Measurements from ENCODE around the gene PCK2.
A peak's percentile ranks its signal among the peaks of the same experiment; 100 is the strongest.

Gene PCK2

GRCh38 chr14:24074625-24075484, 19.3 kb upstream of the PCK2 start:
- no peak for DNase-seq (ENCODE audit: low read depth in 2 of 2, low spot score in 1 of 2)

- DNase-seq (ENCODE audit: low read depth in 2 of 2, low spot score in 1 of 2) = no peak
These were observed 18.4 kb upstream of the PCK2 start for GRCh38 chr14:24075485-24076301.

DNA sequence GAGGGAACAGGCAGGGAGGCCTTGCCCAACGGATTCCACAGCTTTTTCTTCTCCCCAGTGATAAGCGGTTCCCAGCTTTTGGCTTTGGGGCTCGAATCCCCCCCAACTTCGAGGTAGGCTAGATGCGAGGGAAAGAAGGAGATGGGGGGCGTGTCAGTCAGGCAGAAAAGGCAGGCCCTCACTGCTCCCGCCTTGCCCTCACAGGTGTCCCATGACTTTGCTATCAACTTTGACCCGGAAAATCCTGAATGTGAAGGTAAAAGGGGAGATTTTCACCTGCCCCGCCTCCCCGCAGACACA, 17.9 kb upstream of the PCK2 start:
- no peak for DNase-seq (ENCODE audit: low read depth in 2 of 2, low spot score in 1 of 2)

GRCh38 chr14:24077086-24077485, 17.0 kb upstream of the PCK2 start:
- DNase-seq (ENCODE audit: low read depth in 2 of 2, low spot score in 1 of 2) = no peak

DNA sequence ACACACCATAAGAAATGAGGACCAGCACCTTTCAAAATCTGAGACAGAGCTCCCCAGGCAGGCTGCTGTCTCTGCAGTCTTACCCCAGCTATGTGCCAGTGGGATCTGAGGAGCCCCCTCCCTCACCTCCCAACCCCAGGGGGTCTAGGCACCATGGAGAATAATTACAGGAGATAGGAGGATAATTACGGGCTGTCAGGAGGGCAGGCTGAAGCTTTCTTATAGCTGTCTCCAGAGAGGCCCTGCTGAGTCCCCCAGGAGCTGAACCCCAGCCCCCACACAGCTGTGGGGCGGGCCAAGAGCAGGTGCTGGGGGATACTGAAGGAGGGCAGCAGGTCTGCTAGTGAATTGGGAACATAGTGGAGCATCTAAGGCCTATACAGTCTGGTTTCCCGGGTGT, 16.0 kb upstream of the PCK2 start:
- no peak for DNase-seq (ENCODE audit: low read depth in 2 of 2, low spot score in 1 of 2)

GRCh38 chr14:24079491-24080141, 14.5 kb upstream of the PCK2 start:
- no peak for DNase-seq (ENCODE audit: low read depth in 2 of 2, low spot score in 1 of 2)

DNA sequence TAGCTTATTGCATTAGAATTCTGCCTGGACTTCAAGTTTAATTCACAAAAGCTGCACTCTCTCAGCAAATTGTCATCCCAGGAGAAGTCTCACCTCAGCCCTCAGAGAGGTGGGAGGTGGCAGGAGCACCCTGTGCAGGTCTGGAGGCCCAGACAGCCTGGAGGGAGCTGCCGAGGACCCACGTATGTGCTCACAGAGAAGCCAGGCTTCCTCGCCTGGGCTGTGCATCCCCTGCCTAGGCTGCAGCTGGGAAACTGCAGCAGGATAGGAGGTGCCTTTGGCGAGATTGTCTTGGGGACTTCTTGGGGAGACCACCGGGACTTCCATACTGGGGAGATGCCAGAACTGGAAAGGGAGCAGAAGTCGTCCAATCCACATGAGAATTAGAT, 14.0 kb upstream of the PCK2 start:
- no peak for DNase-seq (ENCODE audit: low read depth in 2 of 2, low spot score in 1 of 2)

GRCh38 chr14:24080888-24081738, 13.0 kb upstream of the PCK2 start:
- DNase-seq (ENCODE audit: low read depth in 2 of 2, low spot score in 1 of 2) = peak; percentile 31 to 32

- DNase-seq (ENCODE audit: low read depth in 2 of 2, low spot score in 1 of 2) = no peak
These were observed 12.3 kb upstream of the PCK2 start for GRCh38 chr14:24081739-24082211.

GRCh38 chr14:24082411-24083080, 11.6 kb upstream of the PCK2 start:
- no peak for DNase-seq (ENCODE audit: low read depth in 2 of 2, low spot score in 1 of 2)

- DNase-seq (ENCODE audit: low read depth in 2 of 2, low spot score in 1 of 2) = no peak
These were observed 10.6 kb upstream of the PCK2 start for GRCh38 chr14:24083462-24083861.

- DNase-seq (ENCODE audit: low read depth in 2 of 2, low spot score in 1 of 2) = no peak
These were observed 9.7 kb upstream of the PCK2 start for GRCh38 chr14:24084440-24084839.

- DNase-seq (ENCODE audit: low read depth in 2 of 2, low spot score in 1 of 2) = no peak
These were observed 8.9 kb upstream of the PCK2 start for GRCh38 chr14:24085215-24085614.

GRCh38 chr14:24086193-24086955, 7.7 kb upstream of the PCK2 start:
- DNase-seq (ENCODE audit: low read depth in 2 of 2, low spot score in 1 of 2) = no peak

DNA sequence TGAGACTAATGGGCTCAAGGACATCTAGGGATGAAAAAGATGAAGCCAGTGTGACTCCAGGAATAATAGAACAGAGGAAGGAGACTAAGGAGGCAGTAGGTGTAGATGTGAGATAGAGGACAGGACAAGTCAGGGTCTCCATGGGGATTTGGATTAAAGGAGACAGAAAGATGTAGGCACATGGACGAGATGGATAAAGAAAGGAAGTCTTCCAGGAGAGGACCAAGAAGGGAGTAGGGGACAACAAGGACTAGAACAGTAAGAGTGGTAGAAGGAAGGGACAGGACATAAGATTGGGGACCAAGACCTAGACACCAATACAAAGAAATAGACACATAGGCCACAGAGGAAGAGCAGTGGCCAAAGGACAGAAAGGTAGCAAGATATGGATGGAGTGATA, 7.1 kb upstream of the PCK2 start:
- no peak for DNase-seq (ENCODE audit: low read depth in 2 of 2, low spot score in 1 of 2)

- DNase-seq (ENCODE audit: low read depth in 2 of 2, low spot score in 1 of 2) = no peak
These were observed 6.0 kb upstream of the PCK2 start for GRCh38 chr14:24088095-24088494.

DNA sequence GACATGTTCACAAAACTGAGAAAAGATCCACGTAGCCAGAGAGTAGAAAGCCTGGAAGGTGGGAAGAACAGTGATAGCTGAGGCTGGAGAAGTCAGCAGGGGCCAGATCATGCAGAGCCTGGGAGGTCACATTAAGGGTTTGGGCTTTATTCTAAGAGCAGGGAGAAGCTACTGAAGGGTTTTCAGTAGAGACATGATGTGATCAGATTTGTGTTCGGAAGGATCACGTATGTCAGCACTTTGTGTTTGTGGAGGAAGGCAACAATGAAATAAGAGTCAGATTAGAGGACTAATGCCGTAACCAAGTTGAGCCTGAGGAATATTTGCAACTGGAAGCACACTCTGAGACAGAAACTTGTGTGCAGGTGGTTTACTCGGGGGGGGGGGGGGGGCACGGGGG, 4.2 kb upstream of the PCK2 start:
- DNase-seq (ENCODE audit: low read depth in 2 of 2, low spot score in 1 of 2) = no peak

GRCh38 chr14:24092110-24092504, 2.0 kb upstream of the PCK2 start:
- DNase-seq (ENCODE audit: low read depth in 2 of 2, low spot score in 1 of 2) = no peak

GRCh38 chr14:24092505-24093206, 1.5 kb upstream of the PCK2 start:
- DNase-seq (ENCODE audit: low read depth in 2 of 2, low spot score in 1 of 2) = no peak
